Activated CD4-positive, alpha-beta T cell treated with anti-CD3 and anti-CD28 coated beads for 36 hours (primary cell): ENCODE data around the gene OGDHL. TPM values are rescaled to one million over a fixed set of nuclear protein-coding genes. Genes with fewer than 3 reads are reported as not detected.
"Not testable (repeated sequence)": the region's sequence is repeated elsewhere in the genome, so short reads cannot be mapped to it uniquely, and the experiment has no call there.

Experiments used
- ATAC-seq: fragments of 200-7000 bp; cut with Tn5 transposase; one replicate; pipeline ENCODE4 v1.10.0; 2021; ENCODE audit warnings: mild to moderate bottlenecking, moderate library complexity
- CTCF ChIA-PET: fragments of 350-600 bp; sonication (Branson Sonifier 250); formaldehyde crosslinking; loops from one replicate; lab custom pipeline; 2021; ENCODE audit warnings: antibody characterized with exemption; lab: Charles Lee
- POLR2A ChIA-PET: fragments of 350-600 bp; sonication (Branson Sonifier 250); formaldehyde crosslinking; loops from one replicate; lab custom pipeline; 2021; ENCODE audit warnings: antibody characterized with exemption, inconsistent platforms; lab: Charles Lee
- DNase-seq: peaks from one replicate; pipeline ENCODE4 v3.0.0-alpha.2; 2020
- H3K27ac Mint-ChIP-seq: one replicate; pipeline ENCODE4 v1.8.0; 2021; ENCODE audit warnings: mixed read lengths
- H3K27me3 Mint-ChIP-seq: one replicate; pipeline ENCODE4 v1.8.0; 2021; ENCODE audit warnings: mixed read lengths
- H3K36me3 Mint-ChIP-seq: one replicate; pipeline ENCODE4 v1.8.0; 2021; ENCODE audit warnings: low read depth, mixed read lengths
- H3K4me1 Mint-ChIP-seq: one replicate; pipeline ENCODE4 v1.8.0; 2021; ENCODE audit warnings: mixed read lengths
- H3K4me3 Mint-ChIP-seq: one replicate; pipeline ENCODE4 v1.8.0; 2021; ENCODE audit warnings: mild to moderate bottlenecking, moderate library complexity, mixed read lengths
- H3K9me3 Mint-ChIP-seq: one replicate; pipeline ENCODE4 v1.8.0; 2021; ENCODE audit warnings: low read depth, mixed read lengths
- intact Hi-C, 2 experiments: fragments of 100-400 bp; cut with DNase I in 1 of 2; cut with micrococcal nuclease in 1 of 2; formaldehyde crosslinking; loops; one replicate each; pipeline versions ENCODE4 v1.14.2 to v1.15.1; 2022 to 2024; cut with DNase I, micrococcal nuclease
- total RNA-seq, 2 experiments: library from RNA; stranded (reverse); gene quantifications; one replicate each; pipeline ENCODE4 v1.2.3, GENCODE V29; 2021

OGDHL gene
- total RNA-seq, result under 1 TPM; 0.44 to 0.73 TPM

DNA sequence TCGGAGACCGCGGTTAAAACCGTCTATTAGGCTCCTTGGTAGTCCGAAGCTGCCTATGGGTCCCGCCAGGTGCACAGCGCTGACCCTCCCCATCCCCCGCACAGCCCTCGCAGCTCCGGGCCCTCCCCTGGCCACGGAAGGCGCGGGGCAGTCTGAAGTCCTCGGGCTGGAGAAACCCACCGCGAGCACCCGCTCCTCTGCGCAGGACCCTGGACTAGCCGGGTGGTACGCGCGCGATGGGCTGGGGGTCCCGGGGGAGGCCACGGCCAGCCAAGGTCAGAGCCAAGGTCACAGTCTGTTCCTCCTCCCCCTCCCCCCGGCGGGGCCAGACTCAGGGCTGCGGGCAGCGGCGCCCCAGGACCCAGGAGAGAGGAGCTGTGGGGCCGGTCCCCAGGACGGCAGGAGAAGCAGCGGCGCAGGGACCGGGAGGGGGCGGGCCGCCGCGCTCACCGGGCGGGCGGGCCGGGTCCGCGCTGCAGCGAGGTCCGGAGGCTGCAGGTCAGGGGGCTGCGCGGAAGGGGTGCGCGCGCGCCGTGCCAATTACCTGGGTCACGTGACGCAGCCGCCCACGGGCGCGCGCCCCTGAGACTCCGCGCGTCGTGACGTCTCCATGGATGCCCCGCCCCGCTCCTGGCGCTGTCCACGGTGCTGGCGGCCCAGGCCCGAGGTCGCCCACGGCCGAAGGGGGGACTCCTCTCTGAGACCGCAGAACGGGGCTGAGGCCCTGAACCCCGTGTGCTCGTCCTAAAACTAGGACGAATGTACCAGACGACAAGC, at the start of gene OGDHL:
OGDHL (minus strand) TSS at position 535 of the 777 bp plus-strand sequence. CDS start 3,731 bp downstream, outside the sequence.
- Mint-ChIP-seq H3K27me3 (peaks cover 36% of the 10 kb centered on the region), H3K36me3 (no peaks in the 10 kb centered on the region), H3K4me1 (peaks cover 4% of the 10 kb centered on the region), H3K9me3 (peaks cover 6% of the 10 kb centered on the region), H3K4me3 (peak within 1 kb of the TSS; percentile 27), H3K27ac (no peak within 1 kb of the TSS)
- CTCF ChIA-PET, result no interaction called here
- ATAC-seq (peak; percentile 66), DNase-seq (peak; percentile 78)
- POLR2A ChIA-PET, result no interaction called here
- intact Hi-C loops, result loop anchor here (1.0 to 5.0 kb wide), 3 partner anchors 155 to 365 kb away; partner anchors contain the start of gene DRGX (in 1 of the 2)

DNA sequence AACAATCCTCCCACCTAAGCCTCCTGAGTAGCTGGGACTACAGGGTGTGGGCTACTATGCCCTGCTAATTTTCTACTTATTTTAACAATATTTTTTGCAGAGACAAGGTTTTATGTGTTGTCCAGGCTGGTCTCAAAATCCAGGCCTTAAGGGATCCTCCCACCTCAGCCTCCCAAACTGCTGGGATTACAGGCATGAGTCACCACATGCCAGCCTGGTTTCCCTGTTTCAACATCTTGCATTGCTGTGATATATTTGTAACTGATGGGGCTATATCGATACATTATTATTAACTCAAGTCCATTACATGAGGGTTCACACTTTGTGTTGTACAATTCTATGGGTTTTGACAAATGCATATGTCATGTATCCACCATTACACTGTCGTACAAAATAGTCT, 41.9 kb upstream of the OGDHL start:
- ChIA-PET CTCF (no interaction called here), POLR2A (no interaction called here)
- Mint-ChIP-seq H3K27ac (no peak overlapping the region), H3K9me3 (peaks cover 12% of the 10 kb centered on the region), H3K27me3 (peaks cover 13% of the 10 kb centered on the region), H3K4me1 (no peaks in the 10 kb centered on the region), H3K4me3 (no peak overlapping the region), H3K36me3 (no peaks in the 10 kb centered on the region)
- ATAC-seq, result no peak
- intact Hi-C loops, result no loop called here
- DNase-seq, result no peak

DNA sequence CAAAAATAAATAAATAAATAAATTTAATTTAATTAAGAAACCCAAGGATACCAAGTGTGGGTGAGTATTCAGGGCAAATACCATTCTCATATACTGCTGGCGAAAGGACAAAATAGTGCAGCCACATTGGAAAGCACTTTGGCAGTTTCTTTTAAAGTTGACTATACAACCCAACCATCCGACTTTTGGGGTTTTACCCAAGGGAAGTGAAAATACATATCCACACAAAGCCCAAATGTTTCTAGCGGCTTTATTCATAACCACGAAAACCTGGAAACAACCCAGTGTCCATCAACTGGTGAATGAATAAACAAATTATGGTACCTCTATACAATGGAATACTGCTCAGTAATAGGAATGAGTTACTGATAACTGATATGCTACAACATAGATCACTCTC, 36.2 kb upstream of the OGDHL start:
- ATAC-seq (no peak), DNase-seq (no peak)
- Mint-ChIP-seq H3K4me1 (no peaks in the 10 kb centered on the region), H3K27me3 (peaks cover 10% of the 10 kb centered on the region), H3K36me3 (no peaks in the 10 kb centered on the region), H3K27ac (no peak overlapping the region), H3K9me3 (no peaks in the 10 kb centered on the region), H3K4me3 (no peak overlapping the region)
- ChIA-PET POLR2A (no interaction called here), CTCF (no interaction called here)
- intact Hi-C loops, result no loop called here

GRCh38 chr10:49791100-49791499, 29.0 kb upstream of the OGDHL start:
- DNase-seq (no peak), ATAC-seq (no peak)
- ChIA-PET CTCF (no interaction called here), POLR2A (no interaction called here)
- H3K27ac Mint-ChIP-seq, result no peak overlapping the region
- no peaks in the 10 kb centered on the region for H3K36me3 Mint-ChIP-seq
- peaks cover 3% of the 10 kb centered on the region for H3K27me3 Mint-ChIP-seq
- H3K4me1 Mint-ChIP-seq, result no peaks in the 10 kb centered on the region
- no peaks in the 10 kb centered on the region for H3K9me3 Mint-ChIP-seq
- no peak overlapping the region for H3K4me3 Mint-ChIP-seq
- intact Hi-C loops, result no loop called here

- no peak overlapping the region for H3K27ac Mint-ChIP-seq
- ATAC-seq (no peak), DNase-seq (no peak)
- POLR2A ChIA-PET, result no interaction called here
- peaks cover 16% of the 10 kb centered on the region for H3K27me3 Mint-ChIP-seq
- intact Hi-C loops, result no loop called here
- no peaks in the 10 kb centered on the region for H3K4me1 Mint-ChIP-seq
- CTCF ChIA-PET, result no interaction called here
- H3K36me3 Mint-ChIP-seq, result no peaks in the 10 kb centered on the region
- H3K4me3 Mint-ChIP-seq, result no peak overlapping the region
- no peaks in the 10 kb centered on the region for H3K9me3 Mint-ChIP-seq
Observed at GRCh38 chr10:49784681-49785080, 22.6 kb upstream of the OGDHL start.

GRCh38 chr10:49783645-49784044, 21.5 kb upstream of the OGDHL start:
- no peak for DNase-seq
- Mint-ChIP-seq H3K4me3 (no peak overlapping the region), H3K27me3 (peaks cover 20% of the 10 kb centered on the region), H3K9me3 (no peaks in the 10 kb centered on the region), H3K27ac (no peak overlapping the region), H3K4me1 (no peaks in the 10 kb centered on the region), H3K36me3 (no peaks in the 10 kb centered on the region)
- no peak for ATAC-seq
- CTCF ChIA-PET, result no interaction called here
- POLR2A ChIA-PET, result no interaction called here
- intact Hi-C loops, result no loop called here

- CTCF ChIA-PET, result interaction anchor here (0.7 kb wide), 1 partner anchor 14 kb away, joined by 3 read pairs; no protein-coding TSS in a partner anchor
- intact Hi-C loops, result no loop called here
- POLR2A ChIA-PET, result no interaction called here
- H3K27me3 Mint-ChIP-seq, result peaks cover 24% of the 10 kb centered on the region
- DNase-seq, result no peak
- H3K27ac Mint-ChIP-seq, result no peak overlapping the region
- no peaks in the 10 kb centered on the region for H3K4me1 Mint-ChIP-seq
- ATAC-seq, result no peak
- no peaks in the 10 kb centered on the region for H3K36me3 Mint-ChIP-seq
- no peaks in the 10 kb centered on the region for H3K9me3 Mint-ChIP-seq
- H3K4me3 Mint-ChIP-seq, result no peak overlapping the region
Observed at GRCh38 chr10:49781247-49781646, 19.1 kb upstream of the OGDHL start.

- CTCF ChIA-PET, result no interaction called here
- ATAC-seq, result no peak
- no peaks in the 10 kb centered on the region for H3K4me1 Mint-ChIP-seq
Observed at GRCh38 chr10:49778197-49778596, 16.1 kb upstream of the OGDHL start.

DNA sequence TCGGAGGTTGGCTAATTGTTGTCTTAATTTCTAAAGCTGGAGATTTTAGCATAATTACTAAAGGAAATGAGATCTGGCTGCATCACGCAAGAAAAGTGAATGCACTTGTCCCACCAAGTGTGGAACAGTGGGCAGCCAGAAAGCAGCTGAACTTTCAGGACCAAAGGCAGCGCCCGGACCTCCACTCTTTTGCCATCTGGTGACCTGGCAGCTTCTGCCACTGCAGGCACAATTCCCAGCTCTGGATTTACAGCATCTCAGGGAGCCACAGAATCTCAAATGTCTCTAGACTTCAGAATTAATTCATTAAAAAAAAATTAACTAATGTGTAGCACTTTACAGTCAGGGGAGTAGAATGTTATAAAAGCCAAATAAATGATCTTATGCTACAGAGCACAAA, 14.7 kb upstream of the OGDHL start:
- no peaks in the 10 kb centered on the region for H3K4me1 Mint-ChIP-seq
- ChIA-PET POLR2A (no interaction called here), CTCF (no interaction called here)
- intact Hi-C loops, result no loop called here
- no peak overlapping the region for H3K4me3 Mint-ChIP-seq
- peaks cover 18% of the 10 kb centered on the region for H3K27me3 Mint-ChIP-seq
- ATAC-seq (no peak), DNase-seq (no peak)
- no peak overlapping the region for H3K27ac Mint-ChIP-seq
- H3K36me3 Mint-ChIP-seq, result no peaks in the 10 kb centered on the region
- H3K9me3 Mint-ChIP-seq, result no peaks in the 10 kb centered on the region

More at GRCh38 chr10:49778197-49778596, 16.1 kb upstream of the OGDHL start:
- intact Hi-C loops, result no loop called here
- no peaks in the 10 kb centered on the region for H3K9me3 Mint-ChIP-seq
- H3K27ac Mint-ChIP-seq, result no peak overlapping the region
- POLR2A ChIA-PET, result no interaction called here
- no peaks in the 10 kb centered on the region for H3K36me3 Mint-ChIP-seq
- H3K27me3 Mint-ChIP-seq, result peaks cover 14% of the 10 kb centered on the region
- no peak overlapping the region for H3K4me3 Mint-ChIP-seq
- no peak for DNase-seq

DNA sequence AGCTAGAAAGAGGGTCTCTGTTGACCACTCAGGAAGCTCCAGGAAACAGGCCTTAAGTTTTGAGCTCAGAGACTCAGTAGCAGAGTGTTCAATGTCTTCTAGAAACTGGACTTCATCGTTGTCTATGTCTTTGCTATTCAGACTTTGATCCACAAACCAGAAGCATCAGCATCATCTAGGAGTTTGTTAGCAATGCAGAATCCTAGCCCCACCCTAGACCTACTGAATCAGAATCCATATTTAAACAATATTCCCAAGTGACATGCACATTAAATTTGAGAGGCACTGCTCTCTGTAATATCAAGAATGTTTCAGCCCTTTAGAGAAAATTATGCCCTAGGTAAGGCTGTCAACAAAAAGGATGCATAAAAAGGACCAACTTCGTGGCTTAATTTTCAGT, 12.9 kb upstream of the OGDHL start:
- CTCF ChIA-PET, result no interaction called here
- H3K27me3 Mint-ChIP-seq, result peaks cover 26% of the 10 kb centered on the region
- POLR2A ChIA-PET, result no interaction called here

DNA sequence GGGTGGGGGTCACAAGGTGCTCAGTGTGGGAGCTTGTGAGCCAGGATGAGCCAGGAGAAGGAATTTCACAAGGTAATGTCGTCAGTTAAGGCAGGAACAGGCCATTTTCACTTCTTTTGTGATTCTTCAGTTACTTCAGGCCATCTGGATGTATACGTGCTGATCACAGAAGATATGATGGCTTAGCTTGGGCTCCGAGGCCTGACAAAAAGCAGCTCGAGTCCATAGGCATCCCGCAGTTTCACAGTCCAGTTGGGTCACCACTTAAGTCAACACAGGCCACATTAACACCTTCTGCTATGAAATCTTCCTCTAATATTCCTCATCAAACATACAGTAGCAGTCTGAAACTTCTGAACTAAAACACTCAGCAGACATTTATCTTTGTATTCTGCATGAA, 10.8 kb upstream of the OGDHL start:
- peaks cover 22% of the 10 kb centered on the region for H3K27me3 Mint-ChIP-seq
- intact Hi-C loops, H3K27ac Mint-ChIP-seq, H3K9me3 Mint-ChIP-seq, POLR2A ChIA-PET, ATAC-seq, DNase-seq, H3K4me3 Mint-ChIP-seq, H3K4me1 Mint-ChIP-seq, CTCF ChIA-PET, H3K36me3 Mint-ChIP-seq: not testable (repeated sequence)

More for the DNA sequence above, 12.9 kb upstream of the OGDHL start:
- ATAC-seq, result no peak
- Mint-ChIP-seq H3K36me3 (no peaks in the 10 kb centered on the region), H3K4me3 (no peak overlapping the region), H3K4me1 (no peaks in the 10 kb centered on the region), H3K27ac (no peak overlapping the region), H3K9me3 (no peaks in the 10 kb centered on the region)
- intact Hi-C loops, result no loop called here
- no peak for DNase-seq

- H3K27ac Mint-ChIP-seq, result not testable (repeated sequence)
Observed at GRCh38 chr10:49771046-49771445, 8.9 kb upstream of the OGDHL start.

More at GRCh38 chr10:49771046-49771445, 8.9 kb upstream of the OGDHL start:
- H3K9me3 Mint-ChIP-seq, H3K36me3 Mint-ChIP-seq, ATAC-seq, POLR2A ChIA-PET, DNase-seq, H3K4me3 Mint-ChIP-seq, H3K4me1 Mint-ChIP-seq, intact Hi-C loops: not testable (repeated sequence)
- H3K27me3 Mint-ChIP-seq, result peaks cover 36% of the 10 kb centered on the region
- CTCF ChIA-PET, result interaction anchor here (1.0 kb wide), 2 partner anchors 50 to 172 kb away, joined by 3 read pairs; no protein-coding TSS in a partner anchor
